Panc1 (cell line): ENCODE data around the gene SMIM36. TPM values are rescaled to one million over a fixed set of nuclear protein-coding genes. Genes with fewer than 3 reads are reported as not detected.
A peak's percentile ranks its signal among the peaks of the same experiment; 100 is the strongest.
"Not testable (repeated sequence)": the region's sequence is repeated elsewhere in the genome, so short reads cannot be mapped to it uniquely, and the experiment has no call there.

ENCODE experiments used
- ATAC-seq: fragments of 200-7000 bp; cut with Tn5 transposase; 2 replicates; pipeline ENCODE4 v1.9.1; 2020; ENCODE audit warnings: mild to moderate bottlenecking, moderate library complexity
- BruUV-seq: library from RNA; stranded (reverse); fragments of 400-500 nt; replicated peaks from 2 replicates; lab custom pipeline; 2021; lab: Mats Ljungman, UMichigan
- CTCF ChIA-PET: fragments of 300-600 bp; sonication (Branson Sonifier 250); formaldehyde crosslinking; loops from one replicate; lab custom pipeline; 2022; ENCODE audit warnings: antibody characterized with exemption; lab: Charles Lee
- POLR2A ChIA-PET: fragments of 300-600 bp; sonication (Branson Sonifier 250); formaldehyde crosslinking; loops from one replicate; lab custom pipeline; 2022; ENCODE audit warnings: antibody characterized with exemption; lab: Charles Lee
- DNase-seq: peaks from one replicate; pipeline ENCODE4 v3.0.0-alpha.2; 2010; ENCODE audit warnings: low read depth, low spot score
- H3K27ac ChIP-seq: 2 replicates; pipeline ENCODE4 v1.5.1; 2011; ENCODE audit warnings: mild to moderate bottlenecking, low read length, inconsistent platforms
- H3K27me3 ChIP-seq: fragments of 200-500 bp; sonication (Bioruptor generic); 2 replicates; pipeline ENCODE4 v1.6.0; 2014; ENCODE audit warnings: low read length, inconsistent platforms; ENCODE audit not compliant: control insufficient read depth, insufficient read depth
- H3K36me3 ChIP-seq: fragments of 200-500 bp; sonication (Bioruptor generic); 2 replicates; pipeline ENCODE4 v1.5.1; 2014; ENCODE audit warnings: inconsistent platforms, mild to moderate bottlenecking, low read length, moderate library complexity; ENCODE audit not compliant: control insufficient read depth, insufficient read depth
- H3K4me1 ChIP-seq: 2 replicates; pipeline ENCODE4 v1.5.1; 2011; ENCODE audit warnings: inconsistent platforms, mild to moderate bottlenecking, low read length, moderate library complexity; ENCODE audit not compliant: control insufficient read depth, insufficient read depth
- H3K4me3 ChIP-seq, 2 experiments: 2 replicates each; pipeline ENCODE4 v1.5.1; 2011 to 2012; ENCODE audit warnings: low read depth in 2 of 2, low read length in 2 of 2, mild to moderate bottlenecking in 2 of 2, inconsistent platforms in 1 of 2, moderate library complexity in 1 of 2
- H3K9me3 ChIP-seq: fragments of 200-500 bp; sonication (Bioruptor generic); 2 replicates; pipeline ENCODE4 v1.5.1; 2014; ENCODE audit warnings: low read depth, mild to moderate bottlenecking, inconsistent platforms, low read length, moderate library complexity; ENCODE audit not compliant: control insufficient read depth, insufficient read depth
- CTCF ChIP-seq: fragments of 450-650 bp; IDR thresholded peaks from 2 replicates; pipeline ENCODE4 v1.5.1; 2017; ENCODE audit warnings: mild to moderate bottlenecking
- POLR2AphosphoS5 ChIP-seq: IDR thresholded peaks from 2 replicates; pipeline ENCODE4 v1.6.1; 2012; ENCODE audit warnings: mild to moderate bottlenecking, low read depth, low read length, moderate library complexity
- REST ChIP-seq, 2 experiments: IDR thresholded peaks; 2 replicates each; pipeline ENCODE4 v1.6.1; 2011 to 2012; ENCODE audit warnings: low read depth in 2 of 2, control low read depth in 1 of 2, low read length in 1 of 2, mild to moderate bottlenecking in 1 of 2, moderate library complexity in 1 of 2; ENCODE audit not compliant: insufficient read depth in 1 of 2
- SIN3A ChIP-seq: IDR thresholded peaks from 2 replicates; pipeline ENCODE4 v1.6.1; 2012; ENCODE audit warnings: low read depth, mild to moderate bottlenecking, low read length, moderate library complexity, borderline replicate concordance; ENCODE audit not compliant: insufficient read depth
- TCF7L2 ChIP-seq: IDR thresholded peaks from 2 replicates; pipeline ENCODE4 v1.6.1; 2011; ENCODE audit warnings: mild to moderate bottlenecking, low read depth, low read length, inconsistent platforms
- in situ Hi-C: cut with HindIII; loops from 2 replicates; pipeline ENCODE4 v1.10.0; 2016; ENCODE audit warnings: low sequenced_read_pairs, low pct_unique_long_range_greater_than_20kb
- intact Hi-C: fragments of 100-400 bp; cut with micrococcal nuclease; formaldehyde crosslinking; loops from one replicate; pipeline ENCODE4 v1.10.0; 2022; ENCODE audit not compliant: unreplicated experiment
- total RNA-seq: library from RNA; stranded (reverse); gene quantifications from one replicate; pipeline ENCODE4 v1.2.1, GENCODE V29; 2021; ENCODE audit not compliant: unreplicated experiment

Gene SMIM36
- total RNA-seq, 1 experiment from 2014 or later, result not detected

- POLR2A ChIA-PET, result interaction anchor here (0.6 kb wide), 1 partner anchor 41 kb away, joined by 3 read pairs; no protein-coding TSS in a partner anchor
- no peak for DNase-seq
- Histone ChIP-seq H3K9me3 (no peaks in the 10 kb centered on the region), H3K27me3 (peaks cover 19% of the 10 kb centered on the region), H3K36me3 (no peaks in the 10 kb centered on the region; the same call in 1 of the 2 replicates), H3K4me3 (no peak overlapping the region), H3K27ac (no peak overlapping the region), H3K4me1 (peaks cover 13% of the 10 kb centered on the region)
- no peak for ATAC-seq
- CTCF ChIA-PET, result no interaction called here
- in situ Hi-C loops (no loop called here), intact Hi-C loops (loop anchor here (5.0 kb wide), 1 partner anchor 89 kb away; the partner anchor contains the start of gene SMIM36)
- TF ChIP-seq SIN3A, result no peak
- TF ChIP-seq REST (IDR thresholded peaks at IDR 0.05; ENCODE audit: insufficient read depth in 1 of 2, low read depth in 2 of 2, low read length in 1 of 2), result no peak
- no TSS peak for BruUV-seq
These were observed 87.7 kb downstream of the SMIM36 start for GRCh38 chr17:55423535-55423934.

- H3K9me3 ChIP-seq, POLR2A ChIA-PET, CTCF ChIA-PET, BruUV-seq, DNase-seq, H3K4me3 ChIP-seq, H3K36me3 ChIP-seq, ATAC-seq, H3K27ac ChIP-seq, in situ Hi-C loops: not testable (repeated sequence)
- intact Hi-C loops, result loop anchor here (5.0 kb wide), 1 partner anchor 90 kb away; the partner anchor contains the start of gene SMIM36
- peaks cover 19% of the 10 kb centered on the region for H3K27me3 ChIP-seq
- H3K4me1 ChIP-seq, result peaks cover 13% of the 10 kb centered on the region
These were observed 88.5 kb downstream of the SMIM36 start for GRCh38 chr17:55422828-55423164.

- peak within 1 kb of the TSS; percentile 82 to 91 for H3K4me3 ChIP-seq
- H3K27ac ChIP-seq, result peak within 1 kb of the TSS; percentile 79
- intact Hi-C loops (loop anchor here (5.0 kb wide), 1 partner anchor 91 kb away; the partner anchor contains the start of gene SMIM36), in situ Hi-C loops (no loop called here)
- H3K36me3 ChIP-seq, result no peaks in the 10 kb centered on the region; the same call in 1 of the 2 replicates
- CTCF ChIA-PET, result no interaction called here
- no peaks in the 10 kb centered on the region for H3K9me3 ChIP-seq
- DNase-seq (no peak), ATAC-seq (peak; percentile 66)
- POLR2A ChIA-PET, result no interaction called here
- no TSS peak for BruUV-seq
- TF ChIP-seq TCF7L2, result no peak
- TF ChIP-seq SIN3A, result no peak
- no peak for TF ChIP-seq CTCF
- no peak for TF ChIP-seq POLR2AphosphoS5
- TF ChIP-seq REST (IDR thresholded peaks at IDR 0.05; ENCODE audit: insufficient read depth in 1 of 2, low read depth in 2 of 2, low read length in 1 of 2), result no peak
- H3K27me3 ChIP-seq, result peaks cover 19% of the 10 kb centered on the region
- H3K4me1 ChIP-seq, result peaks cover 13% of the 10 kb centered on the region
These were observed 89.9 kb downstream of the SMIM36 start, which contains the start of gene MMD for GRCh38 chr17:55421179-55421934. TSS of gene MMD (minus strand) at chr17:55421835. CDS start at chr17:55421695, 140 bp downstream.
